Right cardiac atrium (tissue), 5 donors: ENCODE measurements around the gene EBF4. TPM values are rescaled to one million over a fixed set of nuclear protein-coding genes. Genes with fewer than 3 reads are reported as not detected.

ENCODE experiments used
- ATAC-seq, 2 donors: fragments of 200-7000 bp; cut with Tn5 transposase; one replicate each; pipeline versions ENCODE4 v1.8.0 to v1.9.1; 2020; ENCODE audit warnings: moderate library complexity in 2 of 2, mild to moderate bottlenecking in 1 of 2
- DNase-seq, 3 donors: peaks; one replicate each; pipeline ENCODE4 v3.0.0-alpha.2; 2020
- H3K27ac ChIP-seq: one replicate; pipeline ENCODE4 v1.5.1; 2013; ENCODE audit warnings: mild to moderate bottlenecking, low read length, control low read depth, moderate library complexity
- H3K27me3 ChIP-seq: one replicate; pipeline ENCODE4 v1.6.1; 2013; ENCODE audit not compliant: control insufficient read depth, insufficient read depth
- H3K4me1 ChIP-seq: one replicate; pipeline ENCODE4 v1.6.1; 2013; ENCODE audit warnings: low read length; ENCODE audit not compliant: control insufficient read depth, insufficient read depth
- H3K4me3 ChIP-seq: one replicate; pipeline ENCODE4 v1.5.1; 2013; ENCODE audit warnings: low read length, control low read depth
- H3K9me3 ChIP-seq: one replicate; pipeline ENCODE4 v1.6.1; 2013; ENCODE audit warnings: low read length; ENCODE audit not compliant: control insufficient read depth
- WGBS: extraction: QIAGEN DNeasy Blood & Tissue Kit; methylation state at CpG from one replicate; pipeline ENCODE4 v1.1.7; 2013; 5-methylcytosine and 5-hydroxymethylcytosine counted together
- intact Hi-C, 4 donors: fragments of 100-400 bp; cut with DNase I; formaldehyde crosslinking; loops; one replicate each; pipeline versions ENCODE4 v1.11.0 to v1.14.0; 2022 to 2023
- polyA plus RNA-seq: library from polyadenylated mRNA; stranded (reverse); fragments of 200-250 nt; gene quantifications from one replicate; pipeline ENCODE4 v1.2.3, GENCODE V29; 2013
- total RNA-seq, 4 donors: library from RNA; stranded (reverse); fragmentation: NEBNext Ultra II Directional; extraction: Animal tissue kit (Norgen Biotek cat#: 25700); gene quantifications; one replicate each; pipeline ENCODE4 v1.2.1, GENCODE V29; 2021
- donor health status: healthy with polysubstance abuse.
- donor health status: DM: no; HTN: yes; CAD: no.
- donor health status: DM: no; HTN: no; CAD: no.
- donor health status: DM: no; HTN: yes; CAD: no; lungs with severe emphysema.
- donor health status: DM: yes; HTN: yes; CAD: no.

The EBF4 gene
- total and polyA plus RNA-seq, 5 donors = 4.8 to 13.5 (median 10.0) TPM

DNA sequence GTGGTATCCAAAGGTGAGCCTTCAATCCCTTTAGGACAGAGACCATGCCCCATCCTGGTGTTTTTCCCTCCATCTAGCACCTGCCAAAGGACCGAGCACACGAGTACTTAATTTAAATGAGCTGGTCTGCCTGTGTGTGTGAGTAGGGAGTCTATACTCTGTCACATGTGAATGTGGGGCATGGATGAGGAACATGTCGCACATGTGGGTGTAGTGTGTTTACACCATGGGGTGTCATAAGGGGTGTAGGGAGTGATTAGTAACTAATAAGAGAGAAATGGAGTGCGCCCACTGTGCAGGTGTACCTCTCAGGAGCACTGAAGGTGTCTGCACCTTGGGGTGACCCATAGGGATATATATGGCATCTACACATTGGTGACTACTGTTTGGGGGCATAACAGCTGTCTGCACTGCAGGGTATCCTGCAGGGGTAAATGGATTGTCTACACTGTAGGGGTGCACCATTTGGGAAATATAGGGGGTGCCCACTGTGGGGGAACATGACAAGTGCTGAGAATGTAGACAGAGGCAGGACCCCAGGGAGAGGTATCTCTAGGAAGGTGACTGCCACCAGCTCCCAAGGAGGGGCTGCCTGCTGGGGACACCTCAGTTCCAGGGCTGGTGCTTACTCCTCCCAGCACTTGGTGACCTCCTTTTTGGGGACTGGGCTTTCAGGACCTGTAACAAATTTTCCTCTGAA lies 53.5 kb downstream of the EBF4 start:
- 88% methylated on average over 4 of the region's 4 CpGs for WGBS
- ATAC-seq (no peak), DNase-seq (no peak)
- Histone ChIP-seq H3K27me3 (no peaks in the 10 kb centered on the region), H3K4me3 (no peak overlapping the region), H3K9me3 (no peaks in the 10 kb centered on the region), H3K27ac (no peak overlapping the region), H3K4me1 (no peaks in the 10 kb centered on the region)
- intact Hi-C loops = no loop called here

DNA sequence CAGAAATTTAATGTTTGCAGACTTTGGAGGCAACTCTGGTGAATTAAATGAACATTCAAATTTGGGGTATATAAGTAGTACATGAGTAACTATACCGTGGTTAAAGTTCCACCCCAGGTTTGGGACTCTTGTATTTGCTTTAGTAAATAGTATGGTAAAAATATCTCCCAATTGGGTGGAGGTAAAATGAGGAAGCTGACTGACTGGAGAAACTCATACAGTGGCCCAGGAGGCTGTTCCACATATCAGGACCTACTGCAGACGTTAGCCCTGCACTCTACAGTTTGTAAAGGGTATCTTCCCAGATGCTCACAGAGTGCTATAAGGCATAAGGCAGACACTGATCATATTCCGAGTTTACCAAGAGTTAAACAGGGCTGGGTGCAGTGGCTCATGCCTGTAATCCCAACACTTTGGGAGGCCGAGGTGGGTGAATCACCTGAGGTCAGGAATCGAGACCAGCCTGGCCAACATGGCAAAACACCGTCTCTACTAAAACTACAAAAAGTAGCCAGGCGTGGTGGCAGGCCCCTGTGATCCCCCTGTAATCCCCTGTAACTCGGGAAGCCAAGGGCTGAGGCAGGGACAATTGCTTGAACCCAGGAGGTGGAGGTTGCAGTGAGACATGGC lies 54.2 kb downstream of the EBF4 start:
- intact Hi-C loops = no loop called here
- H3K4me3 ChIP-seq = no peak overlapping the region
- H3K27me3 ChIP-seq = no peaks in the 10 kb centered on the region
- ATAC-seq (no peak), DNase-seq (no peak)
- H3K9me3 ChIP-seq = no peaks in the 10 kb centered on the region
- H3K4me1 ChIP-seq = no peaks in the 10 kb centered on the region
- WGBS = 80% methylated on average over 8 of the region's 8 CpGs
- H3K27ac ChIP-seq = no peak overlapping the region

DNA sequence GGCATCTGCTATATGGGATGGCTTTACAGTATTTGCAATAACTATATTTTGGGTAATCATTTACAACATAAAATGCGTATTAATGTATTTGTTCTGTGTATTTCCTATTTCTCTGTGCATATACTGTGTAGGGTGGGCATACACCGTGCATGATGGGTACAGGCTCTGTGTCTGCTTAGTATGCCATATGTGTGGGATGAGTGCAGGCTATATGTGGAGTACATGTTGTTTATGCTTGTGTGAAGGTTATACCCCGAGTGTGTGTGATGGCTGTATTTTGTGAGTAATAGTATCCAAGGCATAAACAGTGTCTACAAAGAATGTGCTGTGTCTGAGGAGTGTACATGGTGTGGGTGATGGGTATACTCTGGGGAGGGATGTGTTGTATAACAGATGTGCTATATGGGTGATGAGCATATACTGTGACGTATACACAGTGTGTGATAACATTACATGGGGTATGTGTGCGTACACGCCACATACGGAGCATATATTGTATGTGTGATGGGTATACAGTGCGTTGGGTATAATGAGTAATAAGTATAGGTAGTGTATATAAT lies 55.2 kb downstream of the EBF4 start:
- no peaks in the 10 kb centered on the region for H3K4me1 ChIP-seq
- no peak for DNase-seq
- no peak for ATAC-seq
- intact Hi-C loops = no loop called here
- 88% methylated on average over 8 of the region's 8 CpGs for WGBS
- H3K27ac ChIP-seq = no peak overlapping the region
- no peaks in the 10 kb centered on the region for H3K27me3 ChIP-seq
- no peaks in the 10 kb centered on the region for H3K9me3 ChIP-seq
- H3K4me3 ChIP-seq = no peak overlapping the region

DNA sequence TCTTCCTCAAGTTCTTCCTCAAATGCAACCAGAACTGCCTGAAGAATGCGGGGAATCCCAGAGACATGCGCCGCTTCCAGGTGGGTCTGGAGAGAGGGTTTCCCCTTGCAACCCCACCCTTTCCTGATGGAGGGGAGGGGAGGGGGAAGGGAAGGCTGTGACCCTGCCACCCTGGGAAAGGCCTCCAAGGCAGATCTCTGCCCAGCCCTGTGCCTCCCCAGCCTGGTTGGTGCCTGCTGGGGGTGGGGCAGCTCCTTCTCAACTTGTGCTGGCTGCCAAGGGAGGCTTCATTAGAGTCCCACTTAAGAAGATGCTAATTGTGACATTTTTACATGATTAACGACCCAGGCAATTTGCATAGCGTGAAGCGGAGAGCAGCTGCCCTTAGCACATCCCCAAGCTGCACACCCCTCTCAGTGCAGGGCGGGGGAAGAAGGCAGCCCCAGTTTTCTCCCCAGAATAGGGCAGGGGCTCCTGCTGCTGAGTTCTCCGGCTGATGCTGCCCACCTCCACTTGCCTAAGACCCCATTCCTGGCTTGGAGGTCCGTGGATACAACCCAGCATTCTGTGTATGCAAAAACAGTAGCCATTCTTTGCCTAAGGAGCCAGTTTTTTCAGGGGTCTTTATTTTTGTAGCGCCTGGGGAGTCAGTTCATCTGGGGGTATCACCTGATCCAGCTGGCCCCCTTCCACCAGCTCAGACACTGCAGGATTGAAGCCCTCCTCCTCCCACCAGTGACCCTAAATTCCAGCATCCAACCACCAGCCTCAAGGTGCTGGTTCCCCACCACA lies 56.2 kb downstream of the EBF4 start:
- Histone ChIP-seq H3K9me3 (no peaks in the 10 kb centered on the region), H3K4me1 (no peaks in the 10 kb centered on the region), H3K27me3 (no peaks in the 10 kb centered on the region), H3K4me3 (no peak overlapping the region), H3K27ac (no peak overlapping the region)
- DNase-seq (no peak), ATAC-seq (no peak)
- WGBS = 75% methylated on average over 10 of the region's 10 CpGs
- intact Hi-C loops = no loop called here

DNA sequence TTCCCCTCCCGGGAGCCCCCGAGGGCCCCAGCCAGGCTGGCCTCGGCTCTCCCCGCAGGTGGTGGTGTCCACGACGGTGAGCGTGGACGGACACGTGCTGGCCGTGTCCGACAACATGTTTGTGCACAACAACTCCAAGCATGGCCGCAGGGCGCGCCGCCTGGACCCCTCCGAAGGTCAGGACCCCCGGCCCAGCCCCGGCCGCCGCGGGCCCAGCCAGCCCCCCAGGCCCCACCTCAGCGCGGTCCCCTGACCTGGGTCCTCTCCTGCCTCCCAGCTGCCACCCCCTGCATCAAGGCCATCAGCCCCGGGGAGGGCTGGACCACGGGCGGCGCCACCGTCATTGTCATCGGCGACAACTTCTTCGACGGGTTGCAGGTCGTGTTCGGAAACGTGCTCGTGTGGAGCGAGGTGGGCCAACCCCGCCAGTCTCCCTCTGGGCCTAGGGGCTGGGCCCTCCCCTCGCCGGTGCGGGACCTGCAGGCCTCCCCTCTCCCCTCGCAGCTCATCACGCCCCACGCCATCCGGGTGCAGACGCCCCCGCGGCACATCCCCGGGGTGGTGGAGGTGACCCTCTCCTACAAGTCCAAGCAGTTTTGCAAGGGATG lies 56.9 kb downstream of the EBF4 start:
- H3K4me3 ChIP-seq = no peak overlapping the region
- H3K9me3 ChIP-seq = no peaks in the 10 kb centered on the region
- DNase-seq = peak in 1 of 3 donors; percentile 47
- H3K4me1 ChIP-seq = no peaks in the 10 kb centered on the region
- intact Hi-C loops = no loop called here
- ATAC-seq = no peak
- H3K27ac ChIP-seq = no peak overlapping the region
- WGBS = 35% methylated on average over 49 of the region's 49 CpGs
- H3K27me3 ChIP-seq = no peaks in the 10 kb centered on the region

DNA sequence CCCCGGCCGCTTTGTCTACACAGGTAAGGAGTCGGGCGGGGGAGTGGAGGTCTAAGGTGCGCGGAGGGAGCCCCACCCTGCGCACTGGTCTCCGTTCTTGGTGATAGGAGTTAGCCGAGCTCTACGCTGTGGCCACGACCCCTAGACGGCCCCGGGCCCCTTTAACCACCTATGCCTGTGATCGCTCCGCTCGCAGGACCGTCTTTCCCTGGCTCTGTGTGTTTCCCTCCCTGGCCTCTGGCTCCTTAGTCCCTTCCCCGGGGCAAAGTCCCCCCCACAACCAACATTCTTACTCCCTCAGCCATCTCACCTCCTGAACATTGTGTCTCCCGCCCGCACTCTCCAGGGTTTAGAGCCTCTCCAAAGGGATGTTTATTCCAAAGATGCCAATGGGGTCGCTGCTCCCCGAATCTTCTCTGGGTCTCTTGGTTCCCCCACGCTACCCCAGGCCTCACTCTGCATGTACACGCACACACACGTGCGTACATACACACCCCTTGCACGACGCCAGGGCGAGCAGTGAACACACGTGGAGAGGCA lies 57.4 kb downstream of the EBF4 start:
- intact Hi-C loops = loop anchor here in 1 of 4 donors (10.0 kb wide), 1 partner anchor 105 kb away; no protein-coding TSS in a partner anchor

DNA sequence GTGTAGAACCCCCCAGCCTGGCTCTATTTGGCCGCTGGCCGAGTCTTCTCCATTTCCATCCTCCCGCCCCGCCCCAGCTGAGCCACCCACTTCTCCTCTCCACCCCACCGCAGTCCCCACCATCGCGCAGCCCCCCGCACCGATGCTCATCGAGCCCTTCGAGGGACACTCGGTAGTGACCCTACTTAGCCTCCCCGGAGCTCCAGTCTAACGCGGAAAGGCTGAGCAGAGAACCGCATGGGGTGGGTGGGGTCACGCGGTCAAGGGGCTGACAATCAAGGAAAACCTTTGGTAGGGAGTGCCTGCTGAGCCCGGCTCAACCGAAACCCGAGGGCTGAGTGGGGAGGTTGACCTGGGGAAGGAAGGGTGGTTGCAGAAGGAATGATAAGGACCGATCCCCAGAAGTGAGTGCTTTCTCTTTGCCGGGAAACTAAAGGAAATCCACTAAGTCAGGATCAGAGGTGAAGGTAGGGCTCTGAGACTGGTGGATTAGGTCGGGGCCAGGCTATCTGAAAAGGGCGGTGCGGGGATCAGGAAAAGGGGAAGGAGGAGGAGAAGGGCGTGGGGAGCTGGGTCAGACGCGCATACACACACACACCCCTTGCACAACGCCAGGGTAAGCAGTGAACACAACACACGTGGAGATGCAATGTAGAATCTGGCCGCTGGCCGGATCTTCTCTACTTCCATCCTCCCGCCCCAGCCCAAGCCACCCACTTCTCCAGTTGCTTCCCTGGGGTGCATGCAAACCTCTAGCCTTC lies 58.1 kb downstream of the EBF4 start:
- H3K9me3 ChIP-seq = no peaks in the 10 kb centered on the region
- no peaks in the 10 kb centered on the region for H3K4me1 ChIP-seq
- intact Hi-C loops = loop anchor here in 1 of 4 donors (10.0 kb wide), 1 partner anchor 104 kb away; no protein-coding TSS in a partner anchor
- H3K27ac ChIP-seq = no peak overlapping the region
- no peaks in the 10 kb centered on the region for H3K27me3 ChIP-seq
- H3K4me3 ChIP-seq = peak overlapping the region; percentile 22
- ATAC-seq (peak; percentile 40 to 77), DNase-seq (peak; percentile 70 to 72 (median 72))
- 4% methylated on average over 34 of the region's 34 CpGs for WGBS

More for the DNA sequence above, 57.4 kb downstream of the EBF4 start:
- no peaks in the 10 kb centered on the region for H3K27me3 ChIP-seq
- H3K9me3 ChIP-seq = no peaks in the 10 kb centered on the region
- H3K4me1 ChIP-seq = no peaks in the 10 kb centered on the region
- ATAC-seq (peak in 1 of 2 donors; percentile 19), DNase-seq (no peak)
- 30% methylated on average over 30 of the region's 30 CpGs for WGBS
- no peak overlapping the region for H3K4me3 ChIP-seq
- H3K27ac ChIP-seq = no peak overlapping the region

DNA sequence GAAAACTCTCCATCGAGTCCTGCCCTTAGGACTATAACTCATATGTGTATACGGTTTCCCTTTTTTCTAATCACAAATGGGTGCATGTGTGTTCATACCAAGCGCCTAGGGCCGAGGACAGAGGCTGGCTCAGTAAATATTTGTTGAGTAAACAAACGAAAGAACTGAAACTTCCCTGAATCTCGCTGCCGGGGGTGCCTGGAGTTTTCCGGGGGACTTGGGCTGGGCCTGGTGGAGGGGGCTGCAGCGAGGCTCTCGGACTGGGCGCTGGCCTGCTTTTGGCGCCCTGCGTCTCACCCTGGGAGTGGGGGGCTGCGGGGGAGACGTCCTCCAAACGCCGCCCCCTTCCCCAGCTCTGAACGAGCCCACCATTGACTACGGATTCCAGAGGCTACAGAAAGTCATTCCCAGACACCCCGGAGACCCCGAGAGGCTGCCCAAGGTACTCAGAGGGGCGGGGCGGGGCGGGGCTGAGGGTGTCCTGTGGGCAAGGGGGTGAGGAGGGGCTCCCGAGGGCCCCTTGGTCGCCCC lies 58.8 kb downstream of the EBF4 start:
- no peak for DNase-seq
- no peaks in the 10 kb centered on the region for H3K27me3 ChIP-seq
- H3K27ac ChIP-seq = no peak overlapping the region
- no peaks in the 10 kb centered on the region for H3K4me1 ChIP-seq
- H3K9me3 ChIP-seq = no peaks in the 10 kb centered on the region
- ATAC-seq = no peak
- intact Hi-C loops = loop anchor here in 1 of 4 donors (10.0 kb wide), 1 partner anchor 103 kb away; no protein-coding TSS in a partner anchor
- H3K4me3 ChIP-seq = peak overlapping the region; percentile 22
- WGBS = 3% methylated on average over 26 of the region's 26 CpGs

DNA sequence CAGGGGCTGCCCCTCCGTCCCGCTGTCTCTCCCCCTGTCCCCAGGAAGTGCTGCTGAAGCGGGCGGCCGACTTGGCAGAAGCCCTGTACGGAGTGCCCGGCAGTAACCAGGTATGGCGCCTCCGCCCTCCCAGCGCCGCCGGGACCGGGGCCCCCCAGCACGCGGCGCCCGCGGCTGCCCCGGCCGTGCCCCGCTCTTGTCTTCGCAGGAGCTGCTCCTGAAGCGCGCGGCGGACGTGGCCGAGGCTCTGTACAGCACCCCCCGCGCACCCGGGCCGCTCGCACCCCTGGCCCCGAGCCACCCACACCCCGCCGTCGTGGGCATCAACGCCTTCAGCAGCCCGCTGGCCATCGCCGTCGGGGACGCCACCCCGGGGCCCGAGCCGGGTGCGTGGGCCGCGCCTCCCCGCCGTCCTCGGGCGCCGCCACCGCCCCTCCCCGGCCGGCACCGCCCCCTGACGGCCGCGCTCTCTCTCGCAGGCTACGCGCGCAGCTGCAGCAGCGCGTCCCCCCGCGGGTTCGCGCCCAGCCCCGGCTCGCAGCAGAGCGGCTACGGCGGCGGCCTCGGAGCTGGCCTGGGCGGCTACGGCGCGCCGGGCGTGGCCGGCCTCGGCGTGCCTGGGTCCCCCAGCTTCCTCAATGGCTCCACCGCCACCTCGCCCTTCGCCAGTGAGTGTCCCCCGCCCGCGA lies 59.4 kb downstream of the EBF4 start:
- Histone ChIP-seq H3K27ac (no peak overlapping the region), H3K9me3 (no peaks in the 10 kb centered on the region), H3K4me3 (peak overlapping the region; percentile 22), H3K4me1 (no peaks in the 10 kb centered on the region), H3K27me3 (no peaks in the 10 kb centered on the region)
- under 1% methylated on average over 93 of the region's 93 CpGs for WGBS
- intact Hi-C loops = loop anchor here in 1 of 4 donors (10.0 kb wide), 1 partner anchor 103 kb away; no protein-coding TSS in a partner anchor
- ATAC-seq (peak; percentile 2 to 6), DNase-seq (peak; percentile 32 to 73 (median 73))
